ENCODE data around the gene SLC6A5.

GRCh38 chr11:20595101-20595500, 4.3 kb upstream of the SLC6A5 start:
- TF ChIP-seq CTCF (IDR thresholded peaks at IDR 0.05; ENCODE audit: low read depth, low read length) = no peak
- no peak for TF ChIP-seq EZH2phosphoT487 (IDR thresholded peaks at IDR 0.05; ENCODE audit: low read depth)

All from OCI-LY3 (cell line).